ENCODE data around the gene HOXA6.

HOXA6 gene

DNA sequence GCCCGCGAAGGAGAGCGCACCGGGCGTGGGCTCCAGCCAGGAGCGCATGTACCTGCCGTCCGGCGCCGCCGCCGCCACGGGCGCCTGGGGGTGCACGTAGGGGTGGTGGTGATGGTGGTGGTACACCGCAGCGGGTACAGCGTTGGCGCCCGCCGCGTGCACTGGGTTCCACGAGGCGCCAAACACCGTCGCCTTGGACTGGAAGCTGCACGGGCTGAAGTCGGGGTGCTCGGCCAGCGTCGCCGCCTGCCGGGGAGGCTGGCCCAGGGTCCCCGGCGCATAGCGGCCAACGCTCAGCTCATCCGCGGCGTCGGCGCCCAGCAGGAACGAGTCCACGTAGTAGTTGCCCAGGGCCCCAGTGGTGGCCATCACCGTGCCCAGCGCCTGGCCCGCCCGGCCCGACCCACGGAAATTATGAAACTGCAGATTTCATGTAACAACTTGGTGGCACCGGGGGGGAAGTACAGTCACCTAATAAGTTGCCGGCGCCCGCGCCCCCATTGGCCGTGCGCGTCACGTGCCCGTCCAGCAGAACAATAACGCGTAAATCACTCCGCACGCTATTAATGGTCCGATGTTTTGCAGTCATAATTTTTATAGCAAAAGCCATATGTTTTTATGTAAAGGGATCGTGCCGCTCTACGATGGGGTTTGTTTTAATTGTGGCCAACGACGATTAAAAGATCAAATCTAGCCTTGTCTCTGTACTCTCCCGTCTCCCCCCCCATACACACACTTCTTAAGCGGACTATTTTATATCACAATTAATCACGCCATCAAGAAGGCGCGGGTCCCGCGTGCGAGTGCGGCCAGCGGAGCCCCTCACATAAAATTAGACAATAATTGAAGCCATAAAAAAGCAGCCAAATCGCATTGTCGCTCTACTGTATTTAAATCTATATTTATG, 17.8 kb upstream of the HOXA6 start, which contains the start of gene HOXA9:
Gene HOXA9 (minus strand): TSS at position 449 of the 907 bp plus-strand sequence. CDS start 80 bp downstream, at position 369.
- Histone ChIP-seq H3F3A (ENCODE audit: insufficient read depth, low read length) (0 out of 2 replicates have a peak, but pooled peaks cover 8% of the 10 kb centered on the region), H3K79me2 (ENCODE audit: insufficient read depth, low read length) (no peaks in the 10 kb centered on the region), H3K4me3 (ENCODE audit: low read depth, low read length, poor library complexity, severe bottlenecking) (no peak within 1 kb of the TSS), H3K27me3 (ENCODE audit: insufficient read depth, low read length) (peaks cover 4% of the 10 kb centered on the region; the same call in 1 of the 2 replicates), H3K4me2 (ENCODE audit: low read length) (no peak within 1 kb of the TSS), H4K20me1 (ENCODE audit: insufficient read depth, low read length) (no peaks in the 10 kb centered on the region), H3K4me1 (ENCODE audit: insufficient read depth, low read length, severe bottlenecking) (peaks cover 8% of the 10 kb centered on the region), H3K9me2 (ENCODE audit: low read depth, low read length) (no peaks in the 10 kb centered on the region), H3K27ac (ENCODE audit: low read depth, low read length, poor library complexity, severe bottlenecking) (no peak within 1 kb of the TSS), H3K9me3 (ENCODE audit: low read length) (no peaks in the 10 kb centered on the region), H2AFZ (ENCODE audit: low read length) (no peak within 1 kb of the TSS), H3K9ac (ENCODE audit: low read length) (no peak within 1 kb of the TSS), H3K36me3 (ENCODE audit: insufficient read depth, low read length) (no peaks in the 10 kb centered on the region)
- TF ChIP-seq, protein P1, sequence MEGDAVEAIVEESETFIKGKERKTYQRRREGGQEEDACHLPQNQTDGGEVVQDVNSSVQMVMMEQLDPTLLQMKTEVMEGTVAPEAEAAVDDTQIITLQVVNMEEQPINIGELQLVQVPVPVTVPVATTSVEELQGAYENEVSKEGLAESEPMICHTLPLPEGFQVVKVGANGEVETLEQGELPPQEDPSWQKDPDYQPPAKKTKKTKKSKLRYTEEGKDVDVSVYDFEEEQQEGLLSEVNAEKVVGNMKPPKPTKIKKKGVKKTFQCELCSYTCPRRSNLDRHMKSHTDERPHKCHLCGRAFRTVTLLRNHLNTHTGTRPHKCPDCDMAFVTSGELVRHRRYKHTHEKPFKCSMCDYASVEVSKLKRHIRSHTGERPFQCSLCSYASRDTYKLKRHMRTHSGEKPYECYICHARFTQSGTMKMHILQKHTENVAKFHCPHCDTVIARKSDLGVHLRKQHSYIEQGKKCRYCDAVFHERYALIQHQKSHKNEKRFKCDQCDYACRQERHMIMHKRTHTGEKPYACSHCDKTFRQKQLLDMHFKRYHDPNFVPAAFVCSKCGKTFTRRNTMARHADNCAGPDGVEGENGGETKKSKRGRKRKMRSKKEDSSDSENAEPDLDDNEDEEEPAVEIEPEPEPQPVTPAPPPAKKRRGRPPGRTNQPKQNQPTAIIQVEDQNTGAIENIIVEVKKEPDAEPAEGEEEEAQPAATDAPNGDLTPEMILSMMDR (IDR thresholded peaks at IDR 0.05; ENCODE audit: low read length) = no peak
- no peak for TF ChIP-seq EZH2 (IDR thresholded peaks at IDR 0.05; ENCODE audit: borderline replicate concordance, low read length)

DNA sequence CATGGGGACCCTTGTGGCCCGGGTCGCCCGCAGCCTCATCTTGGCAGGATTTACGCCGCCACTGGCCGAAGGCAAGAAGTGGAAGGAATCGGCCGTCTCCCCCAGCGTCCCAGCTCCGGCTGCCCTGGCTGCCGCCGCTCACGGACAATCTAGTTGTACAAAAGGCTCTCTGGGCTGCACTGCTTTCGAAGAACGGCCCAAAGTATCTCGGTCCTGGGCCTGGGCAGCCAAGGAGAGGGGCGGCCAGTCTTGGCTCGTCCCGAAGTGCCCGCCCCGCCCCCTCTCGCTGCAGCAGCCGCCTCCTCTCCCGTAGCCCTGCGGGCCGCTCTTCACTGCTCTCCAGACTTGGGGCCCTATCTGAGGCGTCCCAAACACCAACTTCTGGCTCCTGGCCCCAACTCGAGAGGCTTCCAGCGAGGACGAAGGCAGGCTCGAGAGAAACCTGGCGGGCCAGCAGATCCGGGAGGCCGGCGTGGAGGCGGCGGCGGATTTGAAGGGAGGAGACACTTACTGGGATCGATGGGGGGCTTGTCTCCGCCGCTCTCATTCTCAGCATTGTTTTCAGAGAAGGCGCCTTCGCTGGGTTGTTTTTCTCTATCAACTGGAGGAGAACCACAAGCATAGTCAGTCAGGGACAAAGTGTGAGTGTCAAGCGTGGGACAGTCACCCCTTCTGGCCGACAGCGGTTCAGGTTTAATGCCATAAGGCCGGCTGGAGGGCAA, 17.0 kb upstream of the HOXA6 start:
- Histone ChIP-seq H3K27ac (ENCODE audit: low read depth, low read length, poor library complexity, severe bottlenecking) (no peak overlapping the region), H3K27me3 (ENCODE audit: insufficient read depth, low read length) (peaks cover 4% of the 10 kb centered on the region; the same call in 1 of the 2 replicates), H4K20me1 (ENCODE audit: insufficient read depth, low read length) (no peaks in the 10 kb centered on the region), H3K9me3 (ENCODE audit: low read length) (no peaks in the 10 kb centered on the region), H3K9me2 (ENCODE audit: low read depth, low read length) (no peaks in the 10 kb centered on the region), H3K4me2 (ENCODE audit: low read length) (no peak overlapping the region), H2AFZ (ENCODE audit: low read length) (no peak overlapping the region), H3K36me3 (ENCODE audit: insufficient read depth, low read length) (no peaks in the 10 kb centered on the region), H3K4me3 (ENCODE audit: low read depth, low read length, poor library complexity, severe bottlenecking) (no peak overlapping the region), H3F3A (ENCODE audit: insufficient read depth, low read length) (0 out of 2 replicates have a peak, but pooled peaks cover 8% of the 10 kb centered on the region), H3K9ac (ENCODE audit: low read length) (no peak overlapping the region), H3K79me2 (ENCODE audit: insufficient read depth, low read length) (no peaks in the 10 kb centered on the region), H3K4me1 (ENCODE audit: insufficient read depth, low read length, severe bottlenecking) (peaks cover 13% of the 10 kb centered on the region)
- no peak for TF ChIP-seq EZH2 (IDR thresholded peaks at IDR 0.05; ENCODE audit: borderline replicate concordance, low read length)
- TF ChIP-seq, protein P1 (IDR thresholded peaks at IDR 0.05; ENCODE audit: low read length) = no peak

DNA sequence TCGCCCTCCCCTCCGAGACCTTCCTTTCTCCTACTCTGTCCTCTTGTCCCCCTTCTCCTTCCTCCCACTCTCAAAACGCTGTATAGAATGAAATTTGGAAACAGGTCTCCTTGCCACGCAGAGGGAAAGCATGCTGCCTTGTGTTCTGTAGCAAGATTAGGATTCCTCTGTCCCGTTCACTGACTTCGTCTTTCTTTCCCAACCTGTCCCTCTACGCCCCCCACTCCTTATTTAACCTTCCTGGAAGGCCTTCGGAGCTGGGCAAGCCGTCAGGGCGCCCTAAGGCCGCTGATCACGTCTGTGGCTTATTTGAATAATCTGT, 16.4 kb upstream of the HOXA6 start:
- no peaks in the 10 kb centered on the region for H3K79me2 ChIP-seq (ENCODE audit: insufficient read depth, low read length)
- no peak overlapping the region for H2AFZ ChIP-seq (ENCODE audit: low read length)
- H3K36me3 ChIP-seq (ENCODE audit: insufficient read depth, low read length) = no peaks in the 10 kb centered on the region
- no peaks in the 10 kb centered on the region for H3K9me3 ChIP-seq (ENCODE audit: low read length)
- no peaks in the 10 kb centered on the region for H3K9me2 ChIP-seq (ENCODE audit: low read depth, low read length)
- no peak overlapping the region for H3K9ac ChIP-seq (ENCODE audit: low read length)
- H3K27me3 ChIP-seq (ENCODE audit: insufficient read depth, low read length) = peaks cover 4% of the 10 kb centered on the region; the same call in 1 of the 2 replicates
- peaks cover 13% of the 10 kb centered on the region for H3K4me1 ChIP-seq (ENCODE audit: insufficient read depth, low read length, severe bottlenecking)
- H3F3A ChIP-seq (ENCODE audit: insufficient read depth, low read length) = 0 out of 2 replicates have a peak, but pooled peaks cover 8% of the 10 kb centered on the region
- TF ChIP-seq, protein P1 (IDR thresholded peaks at IDR 0.05; ENCODE audit: low read length) = no peak
- no peak for TF ChIP-seq EZH2 (IDR thresholded peaks at IDR 0.05; ENCODE audit: borderline replicate concordance, low read length)
- no peak overlapping the region for H3K27ac ChIP-seq (ENCODE audit: low read depth, low read length, poor library complexity, severe bottlenecking)
- H4K20me1 ChIP-seq (ENCODE audit: insufficient read depth, low read length) = no peaks in the 10 kb centered on the region
- no peak overlapping the region for H3K4me2 ChIP-seq (ENCODE audit: low read length)
- H3K4me3 ChIP-seq (ENCODE audit: low read depth, low read length, poor library complexity, severe bottlenecking) = no peak overlapping the region
